ENCODE results near the gene C1R. TPM values are rescaled to one million over a fixed set of nuclear protein-coding genes. Genes with fewer than 3 reads are reported as not detected.

C1R gene
- total RNA-seq, 1 donor from 2014 or later, result 96.9 TPM

DNA sequence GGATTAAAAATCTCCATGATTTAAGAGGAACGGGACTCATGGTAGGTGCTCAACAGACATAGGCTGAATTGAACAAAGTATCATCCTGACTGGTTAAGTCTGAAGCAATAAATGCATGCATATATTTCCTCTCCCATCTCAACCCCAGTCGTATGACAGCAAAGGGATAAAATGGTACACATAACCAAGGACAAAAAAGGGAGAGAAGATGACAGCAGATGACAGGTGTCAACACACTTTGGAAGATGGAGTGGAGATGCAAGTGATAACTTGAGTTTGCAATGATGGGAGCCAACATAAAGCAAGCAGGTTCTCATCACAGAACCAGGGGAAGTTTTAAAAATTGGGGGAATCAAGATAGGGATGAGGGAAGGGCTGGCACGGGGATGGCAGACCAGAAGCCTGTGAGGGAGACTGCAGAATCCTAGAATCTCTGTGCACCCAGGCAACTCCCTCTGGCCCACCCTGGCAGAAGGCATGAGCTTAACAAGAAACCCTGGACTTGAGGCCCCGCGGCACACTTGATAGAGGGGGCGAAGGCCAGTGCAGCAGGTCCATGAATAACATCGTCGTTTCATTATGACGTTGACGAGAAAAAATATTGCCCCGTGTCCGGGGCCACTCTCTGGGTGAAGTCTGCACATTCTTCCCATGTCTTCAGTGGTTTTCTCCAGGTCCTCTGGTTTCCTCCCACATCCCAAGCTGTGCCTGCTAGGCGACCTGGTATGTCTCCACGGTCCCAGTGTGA is 11.8 kb upstream of the C1R start:
- intact Hi-C loops (cut with DNase I), result no loop called here
- no peak for DNase-seq (ENCODE audit: low spot score)

DNA sequence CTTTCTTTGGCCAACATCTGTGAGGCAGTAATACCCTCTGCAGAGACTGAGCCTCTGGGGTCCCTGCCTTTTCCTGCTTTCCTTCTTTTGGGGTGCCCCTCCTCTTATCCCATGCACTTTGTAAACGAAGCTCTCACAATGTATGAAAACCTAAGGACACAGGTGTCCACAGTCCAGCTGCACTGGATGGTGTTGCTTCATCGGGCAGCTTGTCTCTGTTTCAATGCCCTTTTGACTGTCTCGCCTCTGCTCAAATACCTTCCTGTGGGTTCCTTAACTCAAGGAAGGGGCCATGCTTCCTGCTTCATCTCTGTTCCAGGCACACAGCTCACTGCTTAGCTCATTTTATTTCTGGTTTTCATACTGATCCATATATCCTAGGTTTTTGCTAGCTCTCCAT is 10.3 kb upstream of the C1R start:
- intact Hi-C loops (cut with DNase I), result no loop called here
- no peak for DNase-seq (ENCODE audit: low spot score)

DNA sequence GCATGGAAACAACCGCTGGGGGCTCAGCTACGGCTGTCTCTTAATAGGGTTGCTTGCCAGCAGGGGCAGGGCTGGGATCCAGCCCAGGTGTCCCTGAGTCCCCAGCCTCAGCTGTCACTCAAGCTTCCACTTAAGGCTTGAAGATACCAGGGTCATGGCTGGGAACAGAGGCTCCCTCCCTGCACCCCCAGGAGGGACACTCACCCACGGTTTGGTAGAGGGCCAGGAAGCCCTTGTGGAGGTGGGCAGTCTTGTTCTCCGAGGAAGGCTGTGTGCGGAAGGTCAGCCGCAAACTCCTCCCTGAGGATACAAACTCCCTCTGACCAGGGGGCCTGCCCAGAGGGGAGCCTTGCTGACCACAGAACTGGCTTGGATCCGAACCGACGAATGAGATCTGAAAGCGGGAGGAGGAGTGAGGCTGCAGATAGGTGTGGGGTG is 9.5 kb upstream of the C1R start:
- DNase-seq (ENCODE audit: low spot score), result no peak
- intact Hi-C loops (cut with DNase I), result no loop called here

GRCh38 chr12:7101047-7101693 is 8.9 kb upstream of the C1R start:
- no peak for DNase-seq (ENCODE audit: low spot score)
- intact Hi-C loops (cut with DNase I), result no loop called here

- intact Hi-C loops (cut with DNase I), result no loop called here
- no peak for DNase-seq (ENCODE audit: low spot score)
Measured at GRCh38 chr12:7100239-7100638, 8.0 kb upstream of the C1R start.

DNA sequence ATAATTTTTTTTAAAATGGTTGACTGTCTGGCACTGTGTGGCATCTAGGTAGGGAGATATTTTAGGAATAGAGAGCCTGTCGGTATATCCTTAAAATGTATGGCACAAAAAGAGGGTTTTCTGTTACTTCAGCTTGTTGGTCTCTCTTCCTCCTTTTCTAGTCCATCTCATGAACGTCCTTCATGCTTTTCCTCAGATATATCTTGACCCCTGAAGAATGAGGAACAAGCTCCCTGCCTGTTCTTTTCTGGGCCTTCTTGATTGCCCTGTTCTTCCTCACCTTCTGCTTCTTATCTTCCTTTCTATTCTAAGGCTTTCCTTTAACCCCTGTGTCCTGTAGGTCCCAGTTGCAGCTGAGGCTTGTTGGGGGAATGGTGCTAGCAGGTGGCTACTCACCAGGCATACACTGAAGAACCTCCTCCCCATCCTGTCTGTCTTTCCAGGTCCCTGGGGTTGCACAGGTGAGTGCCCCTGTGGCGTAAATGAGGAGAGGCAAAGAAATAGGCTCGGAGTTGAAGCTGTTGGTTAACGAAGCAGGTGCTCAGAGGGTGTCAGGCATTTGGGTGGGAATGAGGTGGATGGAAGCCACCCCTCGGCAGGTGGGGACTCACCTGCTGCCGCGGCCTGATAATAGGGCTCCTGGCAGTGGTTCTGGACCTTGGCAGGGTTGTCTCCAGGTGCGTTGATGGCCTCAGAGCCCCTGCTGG is 7.2 kb upstream of the C1R start:
- DNase-seq (ENCODE audit: low spot score), result no peak
- intact Hi-C loops (cut with DNase I), result no loop called here

- intact Hi-C loops (cut with DNase I), result no loop called here
Measured at GRCh38 chr12:7096979-7097378, 4.7 kb upstream of the C1R start.

GRCh38 chr12:7096006-7096932 is 4.0 kb upstream of the C1R start:
- DNase-seq (ENCODE audit: low spot score), result no peak
- intact Hi-C loops (cut with DNase I), result no loop called here

More at GRCh38 chr12:7096979-7097378, 4.7 kb upstream of the C1R start:
- DNase-seq (ENCODE audit: low spot score), result no peak

GRCh38 chr12:7093892-7094291 is 1.6 kb upstream of the C1R start:
- intact Hi-C loops (cut with DNase I), result loop anchor here (5.0 kb wide), 1 partner anchor 122 kb away; the partner anchor contains the start of genes EMG1 and PHB2
- DNase-seq (ENCODE audit: low spot score), result no peak

GRCh38 chr12:7093486-7093885 is 1.2 kb upstream of the C1R start:
- intact Hi-C loops (cut with DNase I), result loop anchor here (5.0 kb wide), 1 partner anchor 121 kb away; the partner anchor contains the start of genes EMG1 and PHB2
- DNase-seq (ENCODE audit: low spot score), result no peak

- no peak for DNase-seq (ENCODE audit: low spot score)
- intact Hi-C loops (cut with DNase I), result loop anchor here (1.0 to 5.0 kb wide), 2 partner anchors 33 to 121 kb away; partner anchors contain the start of genes C1S, EMG1 and PHB2
Measured at GRCh38 chr12:7092986-7093460, 778 bp upstream of the C1R start.

- intact Hi-C loops (cut with DNase I), result loop anchor here (1.0 to 5.0 kb wide), 2 partner anchors 31 to 119 kb away; partner anchors contain the start of genes C1S, EMG1 and PHB2
- DNase-seq (ENCODE audit: low spot score), result no peak
Measured at GRCh38 chr12:7091660-7092228, 501 bp downstream of the C1R start.

DNA sequence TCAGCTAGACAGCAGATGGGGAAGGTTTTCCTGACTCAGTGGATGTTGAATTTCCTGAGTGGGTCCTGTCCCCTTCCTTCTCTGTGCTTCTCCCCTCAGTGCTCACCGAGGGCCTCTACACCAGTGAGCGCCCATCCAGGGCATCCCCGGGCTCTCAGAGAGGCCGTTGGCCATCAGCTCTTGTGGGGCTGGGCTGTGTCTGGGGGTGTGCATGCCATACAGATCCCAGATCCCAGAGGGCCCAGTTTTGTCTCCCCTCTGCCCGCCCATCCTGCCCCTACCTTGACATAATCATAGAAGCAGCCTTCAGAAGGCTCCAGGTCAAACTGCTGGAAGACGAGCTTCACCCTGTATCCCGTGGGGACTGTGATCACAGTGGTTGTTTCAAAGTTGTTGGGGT is 1.1 kb downstream of the C1R start:
- intact Hi-C loops (cut with DNase I), result loop anchor here (5.0 kb wide), 1 partner anchor 119 kb away; the partner anchor contains the start of genes EMG1 and PHB2
- no peak for DNase-seq (ENCODE audit: low spot score)

DNA sequence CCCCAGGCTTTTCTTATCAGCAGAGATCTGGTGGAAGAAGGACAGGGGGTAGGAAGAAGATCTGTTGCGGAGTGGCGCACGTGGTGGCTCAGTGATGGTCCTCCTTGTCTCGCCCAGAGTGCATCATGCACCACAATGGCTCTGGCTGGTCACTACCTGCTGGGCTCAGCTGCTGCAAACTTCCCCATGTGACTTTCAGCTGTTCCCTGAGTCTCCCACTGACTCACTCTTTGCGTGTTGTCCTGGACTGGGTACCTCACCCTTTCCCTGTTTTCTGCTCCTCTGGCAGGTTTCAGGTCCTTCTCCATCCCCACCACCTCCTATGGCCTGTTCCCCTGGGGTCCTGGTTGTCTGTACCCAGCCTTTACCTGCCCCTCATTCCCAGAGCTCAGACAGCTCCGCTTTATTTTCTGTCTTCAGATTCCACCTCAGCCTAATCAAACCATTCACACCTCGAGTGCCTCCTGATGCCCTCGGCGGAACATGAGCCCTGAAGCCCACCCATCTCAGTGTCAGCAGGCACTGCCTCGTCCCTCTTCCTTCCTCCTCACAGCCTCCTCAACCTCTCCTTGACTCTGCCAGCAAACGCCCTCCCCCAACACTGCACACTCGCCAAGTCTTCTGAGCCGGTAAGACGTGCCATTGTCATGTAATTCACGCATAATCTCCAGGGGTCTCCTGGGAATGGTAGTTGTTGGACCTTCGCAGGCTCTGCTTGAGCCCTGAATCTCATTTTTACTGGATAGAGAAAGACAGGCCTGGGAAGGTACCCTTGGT is 1.8 kb downstream of the C1R start:
- no peak for DNase-seq (ENCODE audit: low spot score)
- intact Hi-C loops (cut with DNase I), result loop anchor here (5.0 kb wide), 1 partner anchor 118 kb away; the partner anchor contains the start of genes EMG1 and PHB2

- intact Hi-C loops (cut with DNase I), result no loop called here
- DNase-seq (ENCODE audit: low spot score), result no peak
Measured at GRCh38 chr12:7089196-7089871, 2.9 kb downstream of the C1R start.

- no peak for DNase-seq (ENCODE audit: low spot score)
- intact Hi-C loops (cut with DNase I), result no loop called here
Measured at GRCh38 chr12:7083125-7083524, 9.1 kb downstream of the C1R start.

DNA sequence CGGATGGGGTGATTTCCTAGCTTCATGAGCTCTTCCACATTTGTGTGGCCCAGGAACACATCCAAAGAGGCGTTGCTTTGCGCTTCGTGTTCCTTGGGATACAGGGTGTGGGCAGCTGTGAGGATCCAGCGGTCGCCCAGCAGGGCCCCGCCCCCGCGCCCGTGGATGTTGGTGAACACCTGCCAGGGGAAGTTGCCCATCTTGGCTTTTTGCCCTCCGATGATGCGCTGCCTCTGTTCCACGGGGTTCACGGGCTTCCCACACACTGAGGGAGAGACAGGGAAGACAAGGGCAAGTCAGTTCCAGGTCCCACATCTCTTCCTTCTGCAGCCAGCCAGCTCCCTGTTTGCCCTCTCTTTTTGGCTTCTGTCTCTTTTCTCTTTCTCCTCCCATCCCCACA is 11.2 kb downstream of the C1R start:
- intact Hi-C loops (cut with DNase I), result no loop called here
- DNase-seq (ENCODE audit: low spot score), result no peak

DNA sequence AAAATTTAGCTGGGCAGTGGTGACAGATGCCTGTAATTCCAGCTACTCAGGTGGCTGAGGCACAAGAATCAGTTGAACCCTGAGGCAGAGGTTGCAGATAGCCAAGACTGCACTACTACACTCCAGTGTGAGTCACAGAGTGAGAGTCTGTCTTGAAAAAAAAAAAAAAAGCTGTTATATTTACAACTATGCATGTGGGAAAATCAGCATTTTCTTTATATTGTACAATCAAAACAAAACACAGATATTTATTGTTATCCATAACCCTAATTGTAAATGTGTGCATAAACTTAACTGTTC is 12.5 kb downstream of the C1R start:
- intact Hi-C loops (cut with DNase I), result no loop called here
- no peak for DNase-seq (ENCODE audit: low spot score)
